Kidney (tissue), 14 donors: Measurements from ENCODE around the gene TNS3. TPM values are rescaled to one million over a fixed set of nuclear protein-coding genes. Genes with fewer than 3 reads are reported as not detected.

Experiments used
- DNase-seq, 5 donors: peaks; one replicate each; pipeline ENCODE4 v3.0.0-alpha.2; 2013 to 2020
- FAIRE-seq: peaks from 2 replicates; lab custom pipeline; 2012; peaks lifted over from hg19 to GRCh38; lab: Jason Lieb, UNC
- H3K27ac ChIP-seq, 2 donors: one replicate each; pipeline ENCODE4 v1.7.0; 2013; ENCODE audit warnings: low read depth in 2 of 2, low read length in 2 of 2, inconsistent platforms in 1 of 2
- H3K27me3 ChIP-seq: one replicate; pipeline ENCODE4 v1.7.1; 2013; ENCODE audit warnings: low read length, inconsistent platforms; ENCODE audit not compliant: control insufficient read depth, insufficient read depth
- H3K36me3 ChIP-seq, 3 donors: one replicate each; pipeline versions ENCODE4 v1.7.0 to v1.7.1; 2013; ENCODE audit warnings: low read length in 3 of 3, control low read depth in 1 of 3, inconsistent platforms in 1 of 3; ENCODE audit not compliant: insufficient read depth in 3 of 3, control insufficient read depth in 2 of 3
- H3K4me1 ChIP-seq, 3 donors: one replicate each; pipeline versions ENCODE4 v1.7.0 to v1.7.1; 2013; ENCODE audit warnings: low read length in 3 of 3, inconsistent platforms in 1 of 3, low read depth in 1 of 3; ENCODE audit not compliant: control insufficient read depth in 2 of 3, insufficient read depth in 2 of 3
- H3K4me3 ChIP-seq, 3 donors: one replicate each; pipeline versions ENCODE4 v1.7.0 to v1.8.1; 2013; ENCODE audit warnings: low read length in 3 of 3, control low read depth in 1 of 3, inconsistent platforms in 1 of 3
- H3K9ac ChIP-seq, 3 donors: one replicate each; pipeline versions ENCODE4 v1.7.0 to v1.7.1; 2013; ENCODE audit warnings: low read length in 3 of 3, control low read depth in 1 of 3, inconsistent platforms in 1 of 3
- H3K9me3 ChIP-seq, 3 donors: one replicate each; pipeline versions ENCODE4 v1.7.0 to v1.7.1; 2013; ENCODE audit warnings: low read length in 3 of 3, control low read depth in 1 of 3, inconsistent platforms in 1 of 3; ENCODE audit not compliant: control insufficient read depth in 2 of 3, insufficient read depth in 1 of 3
- intact Hi-C: fragments of 100-400 bp; cut with DNase I; formaldehyde crosslinking; loops from one replicate; pipeline ENCODE4 v1.11.1; 2022
- polyA plus RNA-seq: library from polyadenylated mRNA; stranded (reverse); fragments of 350-450 nt; fragmentation: Illumina TruSeq; extraction: RNeasy Lipid Tissue Mini Kit (QIAGEN cat#74804); gene quantifications from one replicate; pipeline ENCODE4 v1.2.3, GENCODE V29; 2014; ENCODE audit warnings: low read depth, low replicate concordance; ENCODE audit not compliant: insufficient read depth
- total RNA-seq: library from RNA; stranded (reverse); fragmentation: NEBNext Ultra II Directional; extraction: Animal tissue kit (Norgen Biotek cat#: 25700); gene quantifications from one replicate; pipeline ENCODE4 v1.2.1, GENCODE V29; 2021
- TF ChIP-seq, protein P1 (sequence below): IDR thresholded peaks from 3 replicates; pipeline ENCODE4 v1.5.1; 2012; ENCODE audit warnings: mild to moderate bottlenecking, moderate library complexity, borderline replicate concordance; ENCODE audit not compliant: insufficient read depth; ENCODE audit errors: extremely low read depth
- donor health status: control.
- donor health status: control.
- donor health status: control.
- donor health status: control.
- donor health status: control.
- donor health status: DM: yes; HTN: yes; CAD: no.
- donor health status: Normal renal cell carcinoma (clear cell type).

Gene TNS3
- total and polyA plus RNA-seq, 2 donors from 2014 or later: 38.4 to 198 TPM

DNA sequence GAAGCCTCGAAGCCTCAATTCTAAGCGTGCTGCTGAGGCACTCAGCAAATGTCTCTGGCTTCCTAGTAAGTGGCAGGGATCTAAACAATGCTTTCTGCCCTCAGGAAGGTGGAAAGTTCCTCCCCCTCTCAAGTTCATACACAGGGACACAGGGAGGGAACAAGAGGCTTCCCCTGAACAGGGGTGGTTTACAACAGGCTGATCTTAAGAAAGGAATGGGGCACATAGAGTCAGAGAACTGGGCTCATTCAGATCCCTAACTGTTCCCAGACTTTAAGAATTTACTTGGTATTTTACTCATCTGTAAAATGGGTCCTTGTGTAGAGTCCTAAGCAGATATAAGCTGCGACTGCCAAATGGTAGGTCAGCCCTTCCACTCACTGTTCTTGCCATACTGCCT lies 2.5 kb downstream of the TNS3 start:
- intact Hi-C loops: loop anchor here (10.0 kb wide), 1 partner anchor 135 kb away; no protein-coding TSS in a partner anchor
- TF ChIP-seq, protein P1, sequence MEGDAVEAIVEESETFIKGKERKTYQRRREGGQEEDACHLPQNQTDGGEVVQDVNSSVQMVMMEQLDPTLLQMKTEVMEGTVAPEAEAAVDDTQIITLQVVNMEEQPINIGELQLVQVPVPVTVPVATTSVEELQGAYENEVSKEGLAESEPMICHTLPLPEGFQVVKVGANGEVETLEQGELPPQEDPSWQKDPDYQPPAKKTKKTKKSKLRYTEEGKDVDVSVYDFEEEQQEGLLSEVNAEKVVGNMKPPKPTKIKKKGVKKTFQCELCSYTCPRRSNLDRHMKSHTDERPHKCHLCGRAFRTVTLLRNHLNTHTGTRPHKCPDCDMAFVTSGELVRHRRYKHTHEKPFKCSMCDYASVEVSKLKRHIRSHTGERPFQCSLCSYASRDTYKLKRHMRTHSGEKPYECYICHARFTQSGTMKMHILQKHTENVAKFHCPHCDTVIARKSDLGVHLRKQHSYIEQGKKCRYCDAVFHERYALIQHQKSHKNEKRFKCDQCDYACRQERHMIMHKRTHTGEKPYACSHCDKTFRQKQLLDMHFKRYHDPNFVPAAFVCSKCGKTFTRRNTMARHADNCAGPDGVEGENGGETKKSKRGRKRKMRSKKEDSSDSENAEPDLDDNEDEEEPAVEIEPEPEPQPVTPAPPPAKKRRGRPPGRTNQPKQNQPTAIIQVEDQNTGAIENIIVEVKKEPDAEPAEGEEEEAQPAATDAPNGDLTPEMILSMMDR: no peak
- no peak for FAIRE-seq
- DNase-seq: peak in 1 of 5 donors; percentile 29
- Histone ChIP-seq H3K4me1 (peaks cover 6 to 59% (median 50%) of the 10 kb centered on the region in 3 donors), H3K36me3 (peaks cover 0 to 4% (median 0%) of the 10 kb centered on the region in 3 donors), H3K9me3 (no peaks in the 10 kb centered on the region), H3K4me3 (peak overlapping the region in 1 of 3 donors; percentile 64), H3K9ac (peak overlapping the region in 1 of 3 donors; percentile 57), H3K27ac (peak overlapping the region; percentile 38 to 90), H3K27me3 (no peaks in the 10 kb centered on the region)

DNA sequence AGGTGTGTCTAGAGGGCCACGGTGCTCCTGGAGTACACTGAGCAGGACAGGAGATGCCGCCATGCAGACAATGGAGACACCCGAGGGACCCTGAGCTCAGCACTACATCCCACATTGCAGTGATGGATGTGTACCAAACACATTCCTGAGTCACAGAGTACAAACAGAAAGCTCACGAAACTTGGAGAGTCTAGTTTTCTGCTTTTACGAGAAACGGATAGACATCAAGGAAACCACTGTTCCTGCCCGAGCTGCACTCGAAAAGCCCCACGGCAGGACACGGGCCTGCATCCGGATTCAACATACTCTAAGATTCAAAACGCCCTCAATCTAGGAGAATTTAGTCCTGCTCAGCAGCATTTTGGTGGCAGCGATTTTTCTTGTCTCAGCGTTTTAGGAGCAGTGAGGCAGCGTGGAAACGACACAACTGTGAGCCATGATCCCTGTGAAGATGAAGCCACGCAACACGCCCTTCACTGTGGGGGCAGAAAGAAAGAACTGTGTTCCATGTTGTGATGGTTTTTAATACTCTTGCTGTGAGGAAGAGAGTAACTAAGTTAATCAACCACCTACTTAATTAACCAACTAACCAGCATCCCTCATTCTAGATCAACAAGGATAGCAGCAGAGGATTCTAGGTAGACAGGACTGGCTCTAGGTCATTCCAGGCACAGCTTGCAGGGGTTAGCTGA lies 3.2 kb downstream of the TNS3 start:
- H3K27ac ChIP-seq: peak overlapping the region; percentile 38 to 90
- H3K27me3 ChIP-seq: no peaks in the 10 kb centered on the region
- H3K36me3 ChIP-seq: peaks cover 0 to 4% (median 0%) of the 10 kb centered on the region in 3 donors
- peak in 1 of 5 donors; percentile 63 for DNase-seq
- TF ChIP-seq, protein P1: no peak
- peak overlapping the region in 1 of 3 donors; percentile 9 for H3K4me3 ChIP-seq
- no peaks in the 10 kb centered on the region for H3K9me3 ChIP-seq
- intact Hi-C loops: loop anchor here (10.0 kb wide), 1 partner anchor 134 kb away; no protein-coding TSS in a partner anchor
- FAIRE-seq: no peak
- H3K9ac ChIP-seq: peak overlapping the region in 1 of 3 donors; percentile 57
- H3K4me1 ChIP-seq: peaks cover 12 to 61% (median 57%) of the 10 kb centered on the region in 3 donors

DNA sequence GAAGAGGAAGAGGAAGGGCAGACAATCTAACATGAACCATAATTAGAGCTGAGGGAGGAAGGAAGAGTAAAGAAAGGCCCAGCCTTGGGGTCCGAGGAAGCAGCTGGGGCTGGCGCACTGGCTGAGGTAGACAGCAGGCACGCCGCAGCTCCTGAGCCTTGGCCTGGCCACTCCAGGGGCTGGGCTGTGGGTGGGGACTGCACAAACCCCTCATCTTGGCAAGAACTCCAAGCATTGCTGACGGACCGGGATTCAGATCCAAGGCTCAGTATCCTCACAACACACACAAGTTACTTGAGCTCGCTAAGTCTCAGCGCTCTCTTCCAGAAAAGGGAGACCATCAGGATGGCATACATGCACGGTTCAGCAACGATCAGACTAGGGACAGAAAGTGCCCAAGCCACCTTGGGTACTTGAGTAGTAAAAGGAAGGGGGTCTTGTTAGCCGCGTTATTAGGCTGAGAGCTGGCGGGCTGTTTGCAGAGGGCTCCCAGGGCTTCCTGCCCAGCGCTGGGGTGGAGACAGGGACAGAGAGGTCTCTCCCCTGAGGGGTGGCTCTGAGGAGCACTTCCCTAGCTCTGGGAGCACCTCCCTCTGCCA lies 4.5 kb downstream of the TNS3 start:
- H3K9ac ChIP-seq: peak overlapping the region in 1 of 3 donors; percentile 64
- H3K4me1 ChIP-seq: peaks cover 9 to 70% (median 66%) of the 10 kb centered on the region in 3 donors
- H3K9me3 ChIP-seq: no peaks in the 10 kb centered on the region
- intact Hi-C loops: loop anchor here (10.0 kb wide), 1 partner anchor 133 kb away; no protein-coding TSS in a partner anchor
- FAIRE-seq: no peak
- peak overlapping the region in 1 of 3 donors; percentile 32 for H3K4me3 ChIP-seq
- peaks cover 0 to 4% (median 0%) of the 10 kb centered on the region in 3 donors for H3K36me3 ChIP-seq
- H3K27ac ChIP-seq: peak overlapping the region; percentile 85 to 88
- DNase-seq: peak in 1 of 5 donors; percentile 60
- TF ChIP-seq, protein P1: no peak
- no peaks in the 10 kb centered on the region for H3K27me3 ChIP-seq
